ENCODE data around the gene SCP2D1.

The SCP2D1 gene

DNA sequence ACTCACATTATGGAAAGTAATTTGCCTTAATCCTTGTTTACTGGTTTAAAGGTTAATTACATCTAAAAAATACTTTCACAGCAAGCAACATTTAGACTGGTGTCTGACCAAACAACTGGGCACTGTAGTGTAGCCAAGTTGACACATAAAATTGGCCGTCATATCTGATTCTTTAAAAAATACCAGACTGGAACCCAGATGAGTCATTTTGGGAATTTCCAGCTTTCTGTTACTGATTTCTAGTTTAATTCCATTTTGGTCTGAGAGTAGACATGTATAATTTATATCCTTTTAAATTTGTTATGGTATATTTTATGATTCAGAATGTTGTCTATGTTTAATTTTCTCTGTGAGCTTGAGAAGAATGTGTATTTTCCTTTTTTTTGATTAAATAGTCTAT, 44.1 kb downstream of the SCP2D1 start:
- FAIRE-seq (no peak), DNase-seq (ENCODE audit: extremely low spot score, insufficient read length, low read depth) (no peak)

DNA sequence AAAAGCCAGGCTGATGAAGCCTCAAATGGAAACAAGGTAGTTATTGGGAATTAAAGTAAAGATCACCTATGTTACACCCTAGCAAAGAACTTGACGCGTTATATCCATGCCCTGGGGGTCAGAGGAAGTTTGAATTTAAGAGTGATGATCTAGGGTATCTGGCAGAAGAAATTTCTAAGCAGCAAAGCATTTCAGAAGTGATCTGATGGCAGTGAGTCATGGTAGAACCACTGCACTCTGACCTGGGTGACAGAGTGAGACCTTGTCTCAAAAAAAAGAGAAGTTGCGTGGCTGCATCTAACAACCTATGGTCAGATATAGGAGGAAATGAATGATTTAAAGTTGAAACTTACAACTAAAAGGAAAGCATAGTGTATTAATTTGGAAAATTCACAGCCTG, 45.2 kb downstream of the SCP2D1 start:
- DNase-seq (ENCODE audit: extremely low spot score, insufficient read length, low read depth) (no peak), FAIRE-seq (no peak)
